NCI-H82 treated with DMSO at 0.1 percent for 48 hours (cell line): ENCODE results near the gene FAM20C.
"Not testable (repeated sequence)": the region's sequence is repeated elsewhere in the genome, so short reads cannot be mapped to it uniquely, and the experiment has no call there.

ENCODE experiments used
- DNase-seq: peaks from one replicate; lab custom pipeline; 2025; ENCODE audit not compliant: unreplicated experiment; lab: John Stamatoyannopoulos, UW

Gene FAM20C

DNA sequence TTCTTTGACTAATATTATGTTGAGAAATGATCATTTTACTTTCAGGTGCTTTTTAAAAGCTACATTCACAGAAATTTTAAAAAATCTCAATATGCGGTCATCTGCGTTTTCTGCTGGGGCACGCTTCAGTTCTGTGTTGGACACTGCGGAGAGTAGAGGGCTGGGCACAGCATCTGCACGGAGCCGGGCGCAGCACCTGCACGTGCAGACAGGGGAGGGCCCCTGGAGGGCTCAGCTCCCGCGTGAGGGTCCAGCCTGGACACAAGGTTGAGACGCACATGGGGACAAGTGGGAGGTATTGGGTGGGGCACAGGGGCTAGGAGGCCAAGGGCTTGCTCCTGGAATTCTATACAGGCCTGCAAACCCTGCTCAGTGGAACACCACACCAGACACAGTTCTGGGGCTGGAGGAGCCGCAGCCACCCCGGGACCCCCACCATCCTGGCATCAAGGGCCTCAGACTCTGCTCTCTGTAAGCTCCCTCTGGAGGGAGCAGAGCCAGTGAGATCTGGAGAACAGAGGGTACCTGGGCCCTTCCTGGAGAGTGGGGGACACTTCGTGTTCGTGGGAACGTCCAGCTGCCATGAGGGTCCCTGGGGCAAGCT, 20.4 kb upstream of the FAM20C start:
- DNase-seq: no peak

DNA sequence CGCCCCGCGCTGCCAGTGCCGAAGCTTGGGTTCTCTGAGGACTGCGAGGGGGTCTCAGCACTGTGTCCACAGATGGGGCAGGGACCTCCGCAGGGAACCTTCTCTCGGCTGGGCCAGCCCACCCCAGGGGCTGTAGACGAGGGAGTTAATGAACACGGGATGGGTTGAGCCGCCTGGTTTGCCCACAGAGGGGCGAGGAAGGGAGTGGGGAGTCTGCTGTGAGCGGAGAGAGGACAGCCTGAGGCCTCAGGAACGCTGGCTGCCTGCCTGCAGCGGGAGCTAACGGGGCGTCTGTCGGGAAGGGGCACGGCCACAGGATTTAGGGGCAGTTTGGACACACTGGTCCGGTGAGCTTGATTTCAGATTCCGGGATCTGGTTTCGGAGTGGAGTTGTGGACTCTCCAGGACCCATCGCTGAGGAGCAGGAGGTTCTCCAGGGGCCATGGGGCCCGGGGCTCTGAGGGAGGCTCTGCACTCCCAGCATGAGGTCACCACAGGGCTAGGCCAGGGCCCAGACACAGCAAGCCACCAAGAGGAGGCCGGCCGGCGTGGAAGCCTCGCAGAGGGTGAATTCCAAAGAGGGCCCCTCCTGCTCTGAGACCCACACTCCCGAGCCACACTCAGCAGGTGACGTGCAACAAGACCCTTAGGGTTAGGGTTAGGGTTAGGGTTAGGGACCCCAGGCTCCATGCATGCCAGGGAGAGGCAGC, 19.0 kb upstream of the FAM20C start:
- no peak for DNase-seq

DNA sequence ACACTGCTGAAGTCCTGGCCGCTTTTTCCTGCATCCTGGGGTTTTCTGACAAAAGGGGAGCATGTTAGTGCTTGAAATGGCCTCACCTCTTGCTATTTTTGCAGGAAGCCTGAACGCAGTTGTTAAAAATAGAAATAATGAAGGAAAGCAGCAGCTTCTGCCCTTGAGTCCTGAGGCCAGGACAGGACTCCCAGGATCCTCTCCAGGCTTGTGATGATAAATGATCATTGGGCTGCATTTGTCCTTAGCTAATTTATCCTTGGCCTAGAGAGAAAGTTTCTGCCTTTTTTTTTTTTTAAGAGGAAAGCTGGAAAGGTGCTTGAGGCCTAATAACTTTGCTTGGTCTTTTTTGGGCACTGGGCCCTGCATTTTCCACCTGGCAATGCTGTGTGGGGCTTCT, 17.7 kb upstream of the FAM20C start:
- DNase-seq: no peak

DNA sequence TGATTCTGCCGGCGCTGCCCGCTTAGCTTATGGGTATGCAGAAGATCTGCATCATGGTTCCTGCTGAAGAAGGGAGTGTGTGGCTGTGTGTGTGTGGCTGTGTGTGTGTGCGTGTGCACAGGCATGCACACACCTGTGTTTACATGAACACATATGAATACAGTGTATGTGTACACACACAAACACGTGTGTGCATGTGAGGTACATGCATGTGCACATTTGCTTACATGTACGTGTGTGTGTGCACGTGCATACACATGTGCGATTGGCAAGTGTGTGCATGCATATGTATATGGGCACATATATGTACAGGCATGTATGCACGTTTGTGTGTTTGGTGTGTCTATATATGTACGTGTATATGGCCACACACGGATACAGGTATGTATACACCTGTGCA, 16.4 kb upstream of the FAM20C start:
- no peak for DNase-seq

DNA sequence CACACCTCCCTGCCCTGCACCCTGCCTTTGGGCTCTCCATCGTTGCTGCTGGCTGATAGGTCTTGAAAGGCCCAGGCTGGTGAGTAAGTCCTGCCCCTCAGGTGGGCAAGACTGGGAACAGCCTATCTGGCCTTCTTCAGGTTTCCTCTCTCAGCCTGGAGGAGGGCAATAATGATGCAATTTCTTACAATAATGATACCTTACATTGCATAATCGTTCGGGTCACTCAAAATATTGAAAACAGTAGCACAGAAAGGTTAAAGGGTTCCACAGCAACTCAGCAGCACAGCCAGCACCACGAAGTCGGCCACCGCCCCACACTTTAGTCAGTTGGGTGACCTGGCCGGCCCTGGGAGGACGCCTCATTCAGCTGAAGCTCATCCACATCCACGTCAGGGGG, 16.0 kb upstream of the FAM20C start:
- no peak for DNase-seq

DNA sequence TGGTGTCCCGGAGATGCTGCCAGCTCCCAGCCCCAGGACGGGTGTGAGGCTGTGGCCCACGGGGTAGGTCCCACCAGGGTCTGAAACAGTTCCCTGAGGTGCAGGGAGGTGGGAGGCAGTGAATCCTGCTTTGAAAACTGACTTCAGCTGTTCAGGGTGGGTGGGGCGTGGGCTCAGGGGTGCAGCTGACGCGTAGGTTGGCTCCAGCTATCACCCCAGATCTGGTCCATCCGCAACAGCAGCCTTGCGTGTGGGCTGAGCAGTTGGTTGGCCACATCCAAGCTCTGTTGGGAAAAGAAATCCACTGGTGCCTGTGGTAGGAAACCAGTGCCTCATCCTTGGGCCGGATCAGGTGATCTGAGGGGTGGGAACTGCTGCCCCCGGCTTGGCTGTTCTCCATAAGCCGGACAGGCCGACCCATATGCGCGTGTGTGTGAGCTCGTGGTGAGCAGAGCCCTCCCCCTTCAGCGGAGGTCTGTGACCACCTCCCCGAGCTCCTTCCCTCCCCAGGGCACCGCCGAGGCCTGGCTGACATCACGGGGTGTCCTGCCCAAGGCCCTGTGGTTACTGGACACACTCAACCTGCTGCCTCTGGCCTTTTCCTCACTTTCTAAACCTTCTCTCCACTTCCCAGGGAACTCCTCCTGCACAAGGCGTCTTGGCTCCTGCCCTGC, 15.4 kb upstream of the FAM20C start:
- no peak for DNase-seq

DNA sequence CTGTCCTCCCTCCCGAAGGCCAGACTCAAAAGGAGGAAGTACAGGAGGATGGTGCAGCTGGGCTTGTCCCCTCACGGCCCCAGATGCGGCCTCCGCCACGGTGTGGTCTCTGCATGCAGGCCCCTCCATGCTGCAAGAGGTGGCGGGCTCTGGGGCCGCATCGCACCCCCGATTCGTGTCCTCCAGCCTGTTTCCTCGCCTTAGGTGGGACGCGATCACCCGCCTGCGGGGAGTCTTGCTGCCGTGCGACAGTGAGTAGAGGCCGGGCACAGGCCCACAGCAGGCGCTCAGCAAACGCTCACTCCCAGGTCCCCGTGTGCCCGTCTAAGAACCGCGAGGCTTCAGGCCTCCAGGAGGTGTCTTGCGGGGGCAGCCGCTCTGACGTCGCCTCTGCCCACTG, 13.9 kb upstream of the FAM20C start:
- DNase-seq: no peak

DNA sequence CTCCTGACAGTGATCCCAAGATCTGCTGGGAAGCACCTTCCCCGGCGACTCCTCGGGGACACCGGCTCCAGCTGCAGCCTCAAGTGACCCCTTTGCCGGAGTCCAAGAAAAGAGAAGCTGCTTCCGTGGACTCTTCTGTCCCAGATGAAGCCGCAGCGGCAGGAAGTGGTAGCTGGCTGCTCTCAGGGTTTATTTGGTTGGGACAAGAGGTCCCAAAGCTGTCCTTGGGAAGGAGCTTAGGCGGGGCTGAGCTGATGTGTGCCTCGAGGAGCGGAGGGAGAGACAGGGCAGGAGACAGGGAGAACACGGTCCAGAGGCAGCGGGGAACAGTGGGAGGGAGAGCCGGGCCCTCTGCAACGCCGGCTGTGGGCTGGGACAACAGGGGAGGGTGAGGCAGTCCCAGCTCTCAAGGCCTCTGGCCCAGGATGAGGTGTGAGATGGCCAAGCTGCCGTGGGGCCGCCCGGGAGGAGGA, 13.1 kb upstream of the FAM20C start:
- no peak for DNase-seq

DNA sequence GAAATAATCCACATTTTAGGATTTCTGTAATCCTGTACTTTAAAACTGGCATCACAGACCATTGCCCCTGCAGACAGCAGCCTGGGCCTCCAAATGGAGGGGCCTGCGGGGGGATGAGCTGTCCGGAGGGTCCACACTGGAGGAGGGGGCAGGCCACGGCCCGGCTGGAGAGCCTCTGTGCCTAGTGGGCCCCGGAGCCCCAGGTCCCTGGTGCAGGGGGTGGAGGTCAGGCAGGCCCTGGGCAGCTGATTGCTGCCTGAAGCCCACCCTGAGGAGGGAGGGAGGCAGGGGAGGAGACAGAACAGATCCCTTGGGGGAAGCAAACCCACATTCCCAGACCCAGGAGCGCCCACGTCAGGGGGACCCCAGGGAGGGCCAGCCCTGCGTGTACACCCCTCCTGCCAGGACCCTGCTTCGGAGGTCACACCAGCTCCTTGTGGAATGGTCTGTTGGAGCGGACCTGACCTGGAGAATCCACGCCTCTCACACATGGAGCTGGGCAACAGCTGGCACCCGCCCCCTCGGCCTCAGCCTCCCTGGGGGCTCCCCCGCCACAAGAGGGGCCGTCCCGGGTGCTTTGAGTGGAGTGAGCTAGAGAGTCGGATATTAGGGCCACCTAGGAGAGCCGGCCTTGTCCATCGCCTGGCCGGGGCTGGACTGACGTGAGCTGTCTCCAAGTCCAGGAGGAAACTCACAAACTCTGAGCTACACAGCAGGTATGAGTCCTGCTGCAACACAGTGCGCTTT, 12.2 kb upstream of the FAM20C start:
- DNase-seq: no peak

DNA sequence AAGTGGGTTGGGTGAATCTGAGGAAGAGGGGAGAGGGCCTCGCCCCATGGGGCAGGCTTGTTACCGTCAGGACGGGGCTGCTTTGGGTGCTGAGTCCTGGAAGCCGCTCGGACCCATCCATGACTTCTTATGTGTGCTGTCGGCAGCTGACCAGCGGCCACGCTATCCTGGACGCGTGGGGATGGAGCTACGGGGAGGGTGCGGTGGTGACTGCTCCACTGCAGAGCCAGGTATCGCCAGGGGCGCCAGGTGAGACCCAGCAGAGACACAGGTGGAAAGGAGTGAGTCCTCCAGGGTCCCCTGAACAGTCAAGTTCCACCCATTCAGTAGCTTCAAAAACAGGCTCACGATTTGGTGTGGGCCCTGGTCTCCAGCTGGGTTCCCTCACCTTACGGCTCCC, 10.6 kb upstream of the FAM20C start:
- no peak for DNase-seq

DNA sequence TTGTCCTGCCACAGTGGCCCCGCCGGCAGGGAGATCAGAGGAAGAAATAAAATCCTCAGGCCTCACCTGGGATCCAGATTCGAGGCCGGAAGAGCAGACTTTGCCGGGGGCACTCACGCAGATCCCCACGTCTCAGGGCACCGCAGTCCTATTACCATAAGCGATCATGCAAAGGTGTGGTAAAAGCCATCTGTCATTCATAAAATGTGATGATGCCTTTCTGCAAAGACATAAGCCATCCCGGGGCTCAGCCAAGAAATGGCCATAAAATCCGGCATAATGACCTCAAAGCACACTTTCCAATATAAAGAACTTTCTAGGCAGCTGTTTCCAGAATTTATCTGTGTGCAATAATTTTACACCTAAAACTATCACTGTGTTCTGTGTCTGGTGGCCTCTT, 9.9 kb upstream of the FAM20C start:
- DNase-seq: not testable (repeated sequence)

DNA sequence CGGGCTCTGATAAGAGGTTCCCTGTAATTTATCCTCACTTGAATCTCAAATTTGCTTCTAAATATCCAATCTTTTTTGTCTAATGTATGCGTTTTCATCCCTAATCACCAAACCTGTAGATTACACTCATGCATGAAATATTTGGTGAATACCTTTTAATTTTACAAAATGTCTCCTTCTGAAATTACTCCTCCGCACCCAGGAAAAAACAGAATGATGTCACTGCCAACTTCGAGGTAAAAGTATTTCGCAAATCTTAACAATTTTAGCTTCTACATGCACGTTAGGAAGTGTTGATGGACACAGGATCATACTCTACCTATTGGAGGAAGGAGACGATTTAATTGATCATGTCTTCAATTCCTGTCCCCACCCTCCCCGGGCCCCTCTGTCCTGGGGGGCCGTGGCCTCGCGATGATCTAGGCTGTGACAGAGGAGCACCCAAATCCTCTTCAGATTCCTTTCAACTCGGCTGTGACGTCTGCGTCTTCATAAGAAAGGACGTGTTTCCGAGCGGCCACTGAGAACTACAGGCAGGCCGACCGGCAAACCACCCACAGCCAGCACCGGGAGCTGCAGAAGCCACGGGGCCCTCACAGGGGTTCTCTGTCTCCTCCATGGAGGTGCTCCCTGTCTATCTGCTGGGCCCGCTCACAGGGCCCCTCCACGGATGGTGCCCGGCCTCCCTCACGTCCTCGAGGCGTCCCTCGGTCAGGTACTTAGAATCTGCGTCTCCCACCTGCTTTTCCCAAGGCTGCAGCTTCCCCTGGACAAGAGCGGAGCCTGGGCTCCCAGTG, 8.7 kb upstream of the FAM20C start:
- DNase-seq: no peak

DNA sequence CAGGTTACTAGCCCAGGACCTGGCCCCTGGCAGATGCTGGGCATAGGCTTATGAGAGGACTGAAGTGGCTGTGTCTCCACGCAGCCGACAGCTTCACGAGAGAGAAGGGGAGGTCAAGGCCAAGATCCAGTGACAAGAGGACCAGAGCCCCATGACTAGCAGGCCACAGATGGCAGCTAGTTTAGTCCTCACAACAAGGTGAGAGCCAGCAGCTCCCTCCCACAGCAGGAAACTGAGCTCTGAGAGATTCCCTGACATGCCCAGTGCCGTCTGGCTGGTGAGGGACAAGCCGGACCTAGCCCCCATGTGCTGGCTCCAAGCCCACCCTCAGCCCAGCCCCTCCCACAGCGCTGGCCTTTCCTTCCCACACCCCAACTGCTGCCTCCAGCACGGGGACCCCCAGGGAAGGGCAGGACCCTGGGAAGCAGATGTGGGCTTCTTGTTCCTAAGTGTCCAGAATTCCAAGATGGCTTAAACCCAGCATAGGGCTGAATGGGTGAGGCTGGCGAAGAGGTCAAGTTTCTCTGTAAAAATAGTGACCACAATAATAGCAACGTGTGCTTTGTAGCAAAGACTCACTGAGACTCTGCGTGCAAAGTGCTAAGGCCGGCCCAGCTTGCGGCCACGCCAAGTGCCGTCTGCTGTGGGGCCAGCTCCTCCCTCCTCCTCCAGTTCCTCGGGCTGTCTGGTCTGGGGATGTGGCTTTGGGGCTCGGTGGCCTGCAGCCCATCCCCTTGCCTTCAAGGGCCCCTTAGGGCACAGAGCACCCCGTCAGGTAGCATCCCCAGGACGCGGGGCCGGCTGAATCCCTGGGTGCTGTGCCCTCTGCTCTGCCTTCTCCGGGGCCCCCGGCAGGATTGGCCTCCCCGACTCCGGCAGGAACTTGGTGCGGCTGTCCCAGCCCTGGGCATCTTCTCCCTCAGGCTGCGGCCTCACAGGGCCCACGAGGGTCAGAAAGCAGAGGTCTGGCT, 7.8 kb upstream of the FAM20C start:
- DNase-seq: no peak

DNA sequence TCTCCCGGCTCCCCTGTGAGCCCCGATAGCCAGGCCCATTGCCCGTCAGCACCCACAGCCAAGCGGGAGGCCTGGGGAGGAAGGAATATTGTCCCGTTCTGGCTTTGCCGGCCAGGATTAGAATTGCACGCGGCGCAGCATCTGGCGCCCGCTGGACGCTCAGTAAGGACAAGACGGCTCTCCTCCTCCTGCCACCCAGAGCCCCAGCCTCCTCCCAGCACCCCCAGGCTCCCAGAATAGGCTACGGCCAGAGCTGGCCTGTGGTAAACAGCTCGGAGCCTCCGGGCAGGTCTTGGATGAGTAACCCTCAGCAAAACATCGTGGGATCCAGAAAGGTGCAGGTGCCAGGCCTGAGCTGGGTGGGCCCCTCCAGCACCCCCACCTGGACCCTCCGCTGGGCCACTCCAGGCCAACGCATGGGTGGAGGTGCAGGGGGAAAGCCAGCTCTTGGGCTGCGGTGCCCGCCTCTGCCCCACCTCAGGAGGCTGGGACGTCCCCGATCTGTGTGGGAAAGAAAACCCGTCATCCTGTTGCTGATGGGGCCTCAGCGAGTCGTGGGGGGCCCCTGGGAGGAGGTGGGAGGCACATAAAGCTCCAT, 5.8 kb upstream of the FAM20C start:
- no peak for DNase-seq

DNA sequence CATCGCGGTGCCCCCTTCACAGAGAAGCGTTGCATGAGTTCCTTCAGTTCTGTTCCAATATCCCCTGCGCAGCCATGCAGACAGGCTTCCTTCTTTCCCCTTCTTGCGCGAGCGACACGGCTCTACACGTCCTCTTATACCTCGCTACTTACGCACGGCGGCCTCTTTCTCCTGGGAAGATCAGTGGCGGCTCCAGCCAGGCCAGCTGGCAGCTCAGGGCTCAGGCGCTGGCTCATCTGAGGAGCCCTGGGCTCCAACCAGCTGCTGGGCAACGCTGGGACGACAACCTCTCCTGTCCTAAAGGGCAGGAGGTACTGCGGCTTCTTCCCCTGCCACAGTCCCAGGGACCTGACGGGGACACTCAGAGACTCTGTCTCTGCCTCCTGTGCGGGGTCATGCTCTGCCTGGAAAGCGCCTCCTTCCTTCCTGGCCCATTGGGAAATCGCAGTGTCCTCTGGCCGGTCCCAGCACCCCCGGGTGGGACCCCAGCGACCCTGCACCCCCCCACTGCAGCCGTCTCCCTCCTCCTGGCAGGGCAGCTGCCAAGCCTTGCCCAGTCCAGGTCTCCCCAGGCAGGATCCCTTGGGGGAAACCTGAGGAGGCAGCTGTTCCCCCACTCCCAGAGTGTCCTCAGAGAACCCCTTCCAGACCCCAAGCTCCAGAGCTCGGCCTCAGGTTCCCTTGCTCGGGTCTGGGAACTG, 5.0 kb upstream of the FAM20C start:
- DNase-seq: no peak

DNA sequence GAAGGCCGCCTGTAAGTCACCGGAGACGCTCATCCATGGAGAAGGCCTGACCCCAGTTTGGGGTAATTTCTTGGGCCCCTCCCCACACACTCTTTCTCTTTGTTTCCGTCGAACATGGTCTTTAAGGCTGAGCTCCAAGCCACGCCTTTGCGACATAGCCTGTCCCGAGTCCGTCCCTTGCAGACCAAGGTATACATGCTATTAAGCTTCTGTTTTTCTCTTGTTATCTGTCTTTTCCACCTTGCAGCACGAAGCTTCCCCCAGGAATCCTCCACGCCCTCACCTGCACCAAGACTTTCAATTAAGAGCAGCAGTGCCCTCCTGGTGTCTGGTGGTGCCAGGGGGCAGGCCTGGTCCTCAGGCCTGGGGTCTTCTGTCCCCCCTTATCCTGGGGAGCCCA, 4.2 kb upstream of the FAM20C start:
- no peak for DNase-seq

DNA sequence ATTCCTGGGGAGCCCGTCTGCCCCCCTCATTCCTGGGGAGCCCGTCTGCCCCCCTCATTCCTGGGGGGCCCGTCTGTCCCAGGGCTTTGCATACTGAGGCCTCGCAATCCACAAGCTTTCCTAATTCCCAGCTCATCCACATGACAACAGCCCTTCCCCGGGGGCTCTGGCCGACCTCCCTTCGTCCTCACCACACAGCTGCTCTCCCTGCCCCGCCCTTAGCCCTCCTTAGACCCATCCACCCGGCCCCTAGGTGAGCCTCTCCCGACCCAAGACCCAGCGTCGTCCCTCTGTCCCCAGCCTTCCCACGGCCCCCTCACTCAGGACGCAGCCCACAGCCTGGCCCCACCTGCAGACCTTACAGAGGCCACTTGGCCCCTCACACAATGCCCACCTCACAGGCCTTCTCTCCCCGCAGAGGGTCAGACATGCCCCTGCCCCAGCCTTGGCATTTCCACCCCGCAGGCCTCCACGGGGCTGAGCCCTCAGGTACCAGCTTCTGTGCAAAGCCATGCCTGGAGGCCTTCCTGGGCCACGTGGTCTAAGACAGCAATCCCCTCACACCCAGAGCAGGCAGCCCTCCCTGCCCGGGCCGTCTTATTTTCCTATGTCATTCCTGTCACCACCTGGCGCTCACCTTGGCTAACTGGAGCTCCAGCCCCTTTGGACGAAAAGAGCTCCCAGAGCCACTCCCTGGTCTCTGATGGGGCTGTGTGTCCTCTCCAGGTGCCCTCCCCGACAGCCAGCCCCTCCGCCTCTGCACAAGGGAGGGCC, 3.5 kb upstream of the FAM20C start:
- DNase-seq: no peak

DNA sequence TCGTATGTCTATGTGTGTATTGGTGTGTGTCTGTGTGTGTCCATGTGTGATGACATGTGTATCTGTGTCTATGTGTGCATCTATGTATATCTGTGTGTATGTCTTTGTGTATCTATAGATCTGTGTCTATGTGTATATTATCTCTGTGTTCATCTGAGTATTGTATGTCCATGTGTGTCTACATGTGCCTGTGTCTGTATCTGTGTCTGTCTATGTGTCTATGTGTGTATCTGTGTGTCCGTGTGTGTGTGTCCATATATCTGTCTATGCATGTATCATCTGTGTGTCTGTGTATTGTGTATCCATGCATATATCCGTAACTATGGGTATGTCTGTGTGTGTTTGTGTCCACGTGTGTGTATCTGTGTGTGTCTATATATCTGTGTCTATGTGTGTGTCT, 2.7 kb upstream of the FAM20C start:
- no peak for DNase-seq
